ENCODE data around the gene ATP1A2. TPM values are rescaled to one million over a fixed set of nuclear protein-coding genes. Genes with fewer than 3 reads are reported as not detected.

ATP1A2 gene
- total and polyA plus RNA-seq, 2 experiments from 2014 or later = 4.9 to 17.7 TPM

DNA sequence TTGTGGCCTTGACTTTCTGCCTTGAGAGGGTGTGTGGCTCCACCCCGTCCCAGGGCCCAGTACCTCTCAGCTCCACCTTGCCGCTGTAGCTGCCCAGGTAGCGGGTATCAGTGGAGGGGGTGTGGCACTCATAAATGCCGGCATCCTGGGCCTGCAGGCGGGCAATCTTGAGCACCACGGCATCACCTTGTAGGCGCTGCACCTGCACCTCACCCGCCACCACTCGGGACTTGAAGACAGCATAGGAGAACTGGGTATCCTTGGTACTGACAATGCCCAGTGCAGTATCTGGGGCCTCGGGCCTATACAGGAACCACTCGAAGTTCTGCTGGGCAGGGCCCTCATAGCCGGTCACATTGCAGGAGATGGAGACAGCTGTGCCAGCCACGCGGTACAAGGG lies 20.8 kb upstream of the ATP1A2 start:
- Histone ChIP-seq H3K27ac (ENCODE audit: low read depth) (no peak overlapping the region), H3K4me2 (peak overlapping the region; percentile 98; the same call in 1 of the 2 replicates), H3K79me2 (replicated peaks; ENCODE audit: insufficient read depth) (peaks cover 37% of the 10 kb centered on the region), H3K9me2 (ENCODE audit: insufficient read depth) (no peaks in the 10 kb centered on the region), H3K27me3 (ENCODE audit: insufficient read depth) (no peaks in the 10 kb centered on the region), H3F3A (replicated peaks; ENCODE audit: low read depth) (peaks cover 3% of the 10 kb centered on the region; the same call in 1 of the 2 replicates), H3K4me3 (no peak overlapping the region), H3K36me3 (ENCODE audit: insufficient read depth) (peaks cover 7% of the 10 kb centered on the region), H4K20me1 (replicated peaks; ENCODE audit: insufficient read depth) (no peaks in the 10 kb centered on the region; the same call in 1 of the 2 replicates), H3K4me1 (ENCODE audit: insufficient read depth) (peaks cover 39% of the 10 kb centered on the region), H2AFZ (no peak overlapping the region)
- H3K9me3 Mint-ChIP-seq = no peaks in the 10 kb centered on the region; the same call in 2 of the 3 replicates
- peaks cover 45% of the 10 kb centered on the region for H3K4me1 Mint-ChIP-seq
- no peak overlapping the region for H3K27ac Mint-ChIP-seq
- no peak overlapping the region for H3K4me3 Mint-ChIP-seq
- TF ChIP-seq JUNB (IDR thresholded peaks at IDR 0.05; ENCODE audit: unreplicated experiment) (no peak), EZH2 (IDR thresholded peaks at IDR 0.05; ENCODE audit: low read depth, unreplicated experiment) (no peak), STAT1 (IDR thresholded peaks at IDR 0.05; ENCODE audit: unreplicated experiment) (no peak), EZH2phosphoT487 (IDR thresholded peaks at IDR 0.05; ENCODE audit: unreplicated experiment) (no peak), ZNF462 (CRISPR knock-in tag; IDR thresholded peaks at IDR 0.05) (no peak), CTCF (conservative IDR thresholded peaks at IDR 0.05; ENCODE audit: low read depth in 2 of 2) (no peak), NANOG (IDR thresholded peaks at IDR 0.05; ENCODE audit: borderline replicate concordance) (no peak), ZNF114 (CRISPR knock-in tag; IDR thresholded peaks at IDR 0.05) (no peak), POLR2AphosphoS5 (IDR thresholded peaks at IDR 0.05; ENCODE audit: low read depth) (no peak), CREB1 (CRISPR knock-in tag; IDR thresholded peaks at IDR 0.05; ENCODE audit: low read depth) (no peak)
- TF ChIP-seq, protein P1, sequence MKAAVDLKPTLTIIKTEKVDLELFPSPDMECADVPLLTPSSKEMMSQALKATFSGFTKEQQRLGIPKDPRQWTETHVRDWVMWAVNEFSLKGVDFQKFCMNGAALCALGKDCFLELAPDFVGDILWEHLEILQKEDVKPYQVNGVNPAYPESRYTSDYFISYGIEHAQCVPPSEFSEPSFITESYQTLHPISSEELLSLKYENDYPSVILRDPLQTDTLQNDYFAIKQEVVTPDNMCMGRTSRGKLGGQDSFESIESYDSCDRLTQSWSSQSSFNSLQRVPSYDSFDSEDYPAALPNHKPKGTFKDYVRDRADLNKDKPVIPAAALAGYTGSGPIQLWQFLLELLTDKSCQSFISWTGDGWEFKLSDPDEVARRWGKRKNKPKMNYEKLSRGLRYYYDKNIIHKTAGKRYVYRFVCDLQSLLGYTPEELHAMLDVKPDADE (IDR thresholded peaks at IDR 0.05) = no peak
- TF ChIP-seq, protein P2, sequence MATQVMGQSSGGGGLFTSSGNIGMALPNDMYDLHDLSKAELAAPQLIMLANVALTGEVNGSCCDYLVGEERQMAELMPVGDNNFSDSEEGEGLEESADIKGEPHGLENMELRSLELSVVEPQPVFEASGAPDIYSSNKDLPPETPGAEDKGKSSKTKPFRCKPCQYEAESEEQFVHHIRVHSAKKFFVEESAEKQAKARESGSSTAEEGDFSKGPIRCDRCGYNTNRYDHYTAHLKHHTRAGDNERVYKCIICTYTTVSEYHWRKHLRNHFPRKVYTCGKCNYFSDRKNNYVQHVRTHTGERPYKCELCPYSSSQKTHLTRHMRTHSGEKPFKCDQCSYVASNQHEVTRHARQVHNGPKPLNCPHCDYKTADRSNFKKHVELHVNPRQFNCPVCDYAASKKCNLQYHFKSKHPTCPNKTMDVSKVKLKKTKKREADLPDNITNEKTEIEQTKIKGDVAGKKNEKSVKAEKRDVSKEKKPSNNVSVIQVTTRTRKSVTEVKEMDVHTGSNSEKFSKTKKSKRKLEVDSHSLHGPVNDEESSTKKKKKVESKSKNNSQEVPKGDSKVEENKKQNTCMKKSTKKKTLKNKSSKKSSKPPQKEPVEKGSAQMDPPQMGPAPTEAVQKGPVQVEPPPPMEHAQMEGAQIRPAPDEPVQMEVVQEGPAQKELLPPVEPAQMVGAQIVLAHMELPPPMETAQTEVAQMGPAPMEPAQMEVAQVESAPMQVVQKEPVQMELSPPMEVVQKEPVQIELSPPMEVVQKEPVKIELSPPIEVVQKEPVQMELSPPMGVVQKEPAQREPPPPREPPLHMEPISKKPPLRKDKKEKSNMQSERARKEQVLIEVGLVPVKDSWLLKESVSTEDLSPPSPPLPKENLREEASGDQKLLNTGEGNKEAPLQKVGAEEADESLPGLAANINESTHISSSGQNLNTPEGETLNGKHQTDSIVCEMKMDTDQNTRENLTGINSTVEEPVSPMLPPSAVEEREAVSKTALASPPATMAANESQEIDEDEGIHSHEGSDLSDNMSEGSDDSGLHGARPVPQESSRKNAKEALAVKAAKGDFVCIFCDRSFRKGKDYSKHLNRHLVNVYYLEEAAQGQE (IDR thresholded peaks at IDR 0.05; ENCODE audit: unreplicated experiment) = no peak
- H3K36me3 Mint-ChIP-seq (ENCODE audit: low read depth) = peaks cover 39% of the 10 kb centered on the region
- no peak for ATAC-seq
- DNase-seq (ENCODE audit: low spot score) = no peak
- peaks cover 7% of the 10 kb centered on the region for H3K27me3 Mint-ChIP-seq (ENCODE audit: insufficient read depth, low read depth, poor library complexity)
